Upper lobe of right lung (tissue), 1 donor: Measurements from ENCODE around the gene CCP110. TPM values are rescaled to one million over a fixed set of nuclear protein-coding genes. Genes with fewer than 3 reads are reported as not detected.

ENCODE experiments used
- ATAC-seq: fragments of 200-7000 bp; cut with Tn5 transposase; one replicate; pipeline ENCODE4 v1.9.1; 2020; ENCODE audit warnings: mild to moderate bottlenecking, moderate library complexity
- DNase-seq: peaks from one replicate; pipeline ENCODE4 v3.0.0-alpha.2; 2020
- H3K27ac ChIP-seq: fragments of 200-600 bp; one replicate; pipeline ENCODE4 v1.8.0; 2022
- H3K27me3 ChIP-seq: fragments of 200-600 bp; one replicate; pipeline ENCODE4 v1.8.0; 2022; ENCODE audit warnings: mild to moderate bottlenecking
- H3K36me3 ChIP-seq: fragments of 200-600 bp; one replicate; pipeline ENCODE4 v1.8.0; 2022
- H3K4me1 ChIP-seq: fragments of 200-600 bp; one replicate; pipeline ENCODE4 v1.8.0; 2022
- H3K4me3 ChIP-seq: fragments of 200-600 bp; one replicate; pipeline ENCODE4 v1.8.0; 2022; ENCODE audit warnings: mild to moderate bottlenecking
- H3K9me3 ChIP-seq: fragments of 200-600 bp; one replicate; pipeline ENCODE4 v1.8.0; 2022
- CTCF ChIP-seq: fragments of 200-600 bp; IDR thresholded peaks from one replicate; pipeline ENCODE4 v1.8.0; 2022; ENCODE audit warnings: antibody characterized with exemption
- intact Hi-C: fragments of 100-400 bp; cut with DNase I; formaldehyde crosslinking; loops from one replicate; pipeline ENCODE4 v1.11.0; 2022
- total RNA-seq: library from RNA; stranded (reverse); fragmentation: NEBNext Ultra II Directional; extraction: Animal tissue kit (Norgen Biotek cat#: 25700); gene quantifications from one replicate; pipeline ENCODE4 v1.2.1, GENCODE V29; 2021
- donor health status: DM: no; HTN: yes; CAD: no; lungs with severe emphysema.

The CCP110 gene
- total RNA-seq, 1 donor from 2014 or later: 16.6 TPM

GRCh38 chr16:19481769-19482168, 42.0 kb upstream of the CCP110 start:
- ATAC-seq (no peak), DNase-seq (no peak)
- no peak for TF ChIP-seq CTCF
- Histone ChIP-seq H3K9me3 (no peaks in the 10 kb centered on the region), H3K36me3 (peaks cover 11% of the 10 kb centered on the region), H3K4me3 (no peak overlapping the region), H3K27ac (no peak overlapping the region), H3K27me3 (no peaks in the 10 kb centered on the region), H3K4me1 (no peaks in the 10 kb centered on the region)
- intact Hi-C loops: no loop called here

DNA sequence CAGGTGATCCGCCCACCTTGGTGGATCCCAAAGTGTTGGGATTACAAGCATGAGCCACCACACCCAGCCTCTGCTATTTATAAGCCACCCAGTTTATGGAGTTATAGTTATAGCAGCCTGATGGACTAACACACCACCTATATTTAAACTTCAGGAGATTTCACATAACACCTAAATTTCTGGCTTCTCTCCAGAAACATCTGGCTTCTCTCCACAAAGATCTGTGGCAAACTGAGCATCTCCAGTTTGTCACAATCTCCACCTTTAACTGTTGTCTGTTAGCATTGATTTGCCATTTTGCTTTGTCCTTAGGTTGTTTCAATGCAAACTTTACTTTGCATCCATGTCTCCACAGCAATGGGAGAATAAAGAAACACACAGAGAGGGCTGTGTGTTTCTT, 41.5 kb upstream of the CCP110 start:
- ATAC-seq: no peak
- H3K9me3 ChIP-seq: no peaks in the 10 kb centered on the region
- H3K4me3 ChIP-seq: no peak overlapping the region
- no peaks in the 10 kb centered on the region for H3K27me3 ChIP-seq
- no peaks in the 10 kb centered on the region for H3K4me1 ChIP-seq
- no peak overlapping the region for H3K27ac ChIP-seq
- intact Hi-C loops: no loop called here
- TF ChIP-seq CTCF: no peak
- DNase-seq: no peak
- peaks cover 11% of the 10 kb centered on the region for H3K36me3 ChIP-seq

GRCh38 chr16:19484096-19484495, 39.6 kb upstream of the CCP110 start:
- intact Hi-C loops: no loop called here
- no peaks in the 10 kb centered on the region for H3K4me1 ChIP-seq
- no peak overlapping the region for H3K27ac ChIP-seq
- H3K9me3 ChIP-seq: no peaks in the 10 kb centered on the region
- peaks cover 11% of the 10 kb centered on the region for H3K36me3 ChIP-seq
- no peak overlapping the region for H3K4me3 ChIP-seq
- DNase-seq (no peak), ATAC-seq (no peak)
- H3K27me3 ChIP-seq: no peaks in the 10 kb centered on the region
- no peak for TF ChIP-seq CTCF

GRCh38 chr16:19485611-19486010, 38.1 kb upstream of the CCP110 start:
- no peaks in the 10 kb centered on the region for H3K4me1 ChIP-seq
- ATAC-seq: no peak
- no peak overlapping the region for H3K4me3 ChIP-seq
- no peak for DNase-seq
- no peaks in the 10 kb centered on the region for H3K9me3 ChIP-seq
- no peaks in the 10 kb centered on the region for H3K27me3 ChIP-seq
- H3K36me3 ChIP-seq: peaks cover 11% of the 10 kb centered on the region
- TF ChIP-seq CTCF: no peak
- H3K27ac ChIP-seq: no peak overlapping the region
- intact Hi-C loops: no loop called here

DNA sequence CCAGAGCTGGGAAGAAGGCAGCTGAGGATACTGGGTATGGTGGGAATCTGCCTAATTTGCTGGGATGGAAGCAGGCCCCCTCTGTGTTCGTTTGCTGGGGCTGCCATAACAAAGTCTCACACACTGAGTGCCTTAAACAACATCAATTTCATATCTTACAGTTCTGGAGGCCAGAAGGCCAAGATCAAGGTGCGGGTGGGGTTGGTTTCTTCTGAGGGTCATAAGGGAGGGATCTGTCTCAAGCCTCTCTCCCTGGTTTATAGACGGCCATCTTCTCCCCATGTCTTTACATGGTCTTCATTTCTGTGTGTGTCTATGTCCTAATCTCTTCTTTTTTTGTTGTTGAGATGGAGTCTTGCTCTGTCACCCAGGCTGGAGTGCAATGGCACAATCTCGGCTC, 37.7 kb upstream of the CCP110 start:
- H3K4me3 ChIP-seq: no peak overlapping the region
- peaks cover 11% of the 10 kb centered on the region for H3K36me3 ChIP-seq
- intact Hi-C loops: no loop called here
- H3K27ac ChIP-seq: no peak overlapping the region
- ATAC-seq: no peak
- TF ChIP-seq CTCF: no peak
- no peaks in the 10 kb centered on the region for H3K9me3 ChIP-seq
- H3K27me3 ChIP-seq: no peaks in the 10 kb centered on the region
- DNase-seq: no peak
- no peaks in the 10 kb centered on the region for H3K4me1 ChIP-seq

DNA sequence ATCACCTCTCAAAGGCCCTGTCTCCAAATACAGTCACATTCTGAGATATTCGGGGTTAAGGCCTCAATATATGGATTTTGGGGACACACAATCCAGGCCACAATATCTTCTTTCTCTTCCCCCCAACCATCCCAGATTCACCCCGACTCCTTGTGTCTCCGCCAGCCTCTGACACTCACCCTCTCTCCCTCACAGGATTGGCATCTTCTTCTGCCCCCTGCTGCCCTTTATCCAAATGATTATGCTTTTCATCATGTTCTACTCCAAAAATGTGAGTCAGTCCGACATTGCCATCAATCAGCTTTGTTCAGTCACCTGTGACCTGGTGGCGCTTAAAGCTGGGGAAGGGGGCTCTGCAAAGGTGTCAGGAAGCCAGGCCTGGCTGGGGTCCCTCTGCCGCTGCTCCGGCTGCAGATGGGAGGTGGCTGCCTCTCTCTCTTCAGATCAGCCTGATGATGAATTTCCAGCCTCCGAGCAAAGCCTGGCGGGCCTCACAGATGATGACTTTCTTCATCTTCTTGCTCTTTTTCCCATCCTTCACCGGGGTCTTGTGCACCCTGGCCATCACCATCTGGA, 36.9 kb upstream of the CCP110 start:
- TF ChIP-seq CTCF: no peak
- DNase-seq: no peak
- intact Hi-C loops: no loop called here

More for the DNA sequence above, 36.9 kb upstream of the CCP110 start:
- no peak for ATAC-seq
- Histone ChIP-seq H3K36me3 (peaks cover 11% of the 10 kb centered on the region), H3K27me3 (no peaks in the 10 kb centered on the region), H3K4me3 (no peak overlapping the region), H3K27ac (no peak overlapping the region), H3K4me1 (no peaks in the 10 kb centered on the region), H3K9me3 (no peaks in the 10 kb centered on the region)
